KMS-11 (cell line): Measurements from ENCODE around the gene AK5.

Experiments
- H2AFZ ChIP-seq: fragments of 200-600 bp; sonication (generic); 2 replicates; pipeline ENCODE4 v1.6.1; 2016; ENCODE audit warnings: antibody characterized with exemption, mixed run types, low read depth
- H3K27ac ChIP-seq: fragments of 200-600 bp; sonication (generic); 2 replicates; pipeline ENCODE4 v1.6.1; 2016; ENCODE audit warnings: mild to moderate bottlenecking, mixed run types
- H3K27me3 ChIP-seq: fragments of 200-600 bp; sonication (generic); 2 replicates; pipeline ENCODE4 v1.6.1; 2017; ENCODE audit warnings: mild to moderate bottlenecking, low read depth, mixed run types, moderate library complexity; ENCODE audit not compliant: insufficient read depth
- H3K36me3 ChIP-seq: fragments of 200-600 bp; sonication (generic); 2 replicates; pipeline ENCODE4 v1.6.1; 2017; ENCODE audit warnings: mild to moderate bottlenecking, mixed run types; ENCODE audit not compliant: insufficient read depth
- H3K4me1 ChIP-seq: fragments of 200-600 bp; sonication (generic); 2 replicates; pipeline ENCODE4 v1.6.1; 2016; ENCODE audit warnings: mild to moderate bottlenecking, low read depth, mixed run types; ENCODE audit not compliant: poor library complexity, severe bottlenecking
- H3K4me2 ChIP-seq: fragments of 200-600 bp; sonication (generic); 2 replicates; pipeline ENCODE4 v1.7.0; 2016; ENCODE audit warnings: mild to moderate bottlenecking, mixed run types
- H3K4me3 ChIP-seq: fragments of 200-600 bp; sonication (generic); IDR thresholded peaks from 2 replicates; pipeline ENCODE4 v1.6.1; 2017; ENCODE audit warnings: low read depth, low read length, mixed read lengths; ENCODE audit not compliant: insufficient read depth
- H3K79me2 ChIP-seq: fragments of 200-600 bp; sonication (generic); 2 replicates; pipeline ENCODE4 v1.6.1; 2016; ENCODE audit warnings: low read depth, mixed run types; ENCODE audit not compliant: insufficient read depth
- H3K9ac ChIP-seq: fragments of 200-600 bp; sonication (generic); 2 replicates; pipeline ENCODE4 v1.6.1; 2016; ENCODE audit warnings: mild to moderate bottlenecking, mixed run types
- H4K20me1 ChIP-seq: fragments of 200-600 bp; sonication (generic); 2 replicates; pipeline ENCODE4 v1.6.1; 2016; ENCODE audit warnings: mild to moderate bottlenecking, mixed run types; ENCODE audit not compliant: insufficient read depth
- CTCF ChIP-seq: fragments of 200-600 bp; sonication (generic); conservative IDR thresholded peaks from 2 replicates; pipeline ENCODE4 v1.6.1; 2017; ENCODE audit warnings: low read depth, mild to moderate bottlenecking, antibody characterized with exemption, low read length, moderate library complexity, mixed read lengths

AK5 gene

GRCh38 chr1:77316006-77316405 lies 34.2 kb downstream of the AK5 start:
- Histone ChIP-seq H3K9ac (no peak overlapping the region), H3K4me2 (no peak overlapping the region), H3K36me3 (no peaks in the 10 kb centered on the region), H2AFZ (no peak overlapping the region), H4K20me1 (no peaks in the 10 kb centered on the region), H3K4me1 (no peaks in the 10 kb centered on the region), H3K27ac (no peak overlapping the region), H3K4me3 (no peak overlapping the region), H3K79me2 (no peaks in the 10 kb centered on the region), H3K27me3 (no peaks in the 10 kb centered on the region)
- TF ChIP-seq CTCF = no peak

- H3K4me2 ChIP-seq = no peak overlapping the region
- H3K79me2 ChIP-seq = no peaks in the 10 kb centered on the region
- H3K9ac ChIP-seq = no peak overlapping the region
- no peak overlapping the region for H3K4me3 ChIP-seq
- TF ChIP-seq CTCF = no peak
- H3K27me3 ChIP-seq = no peaks in the 10 kb centered on the region
- no peaks in the 10 kb centered on the region for H3K4me1 ChIP-seq
- H3K36me3 ChIP-seq = no peaks in the 10 kb centered on the region
- no peaks in the 10 kb centered on the region for H4K20me1 ChIP-seq
- H2AFZ ChIP-seq = no peak overlapping the region
- no peak overlapping the region for H3K27ac ChIP-seq
Measured at GRCh38 chr1:77316966-77317365, 35.1 kb downstream of the AK5 start.

- H3K27ac ChIP-seq = no peak overlapping the region
- TF ChIP-seq CTCF = no peak
- no peaks in the 10 kb centered on the region for H3K4me1 ChIP-seq
- no peaks in the 10 kb centered on the region for H4K20me1 ChIP-seq
- H3K36me3 ChIP-seq = no peaks in the 10 kb centered on the region
- H3K9ac ChIP-seq = no peak overlapping the region
- H3K4me2 ChIP-seq = no peak overlapping the region
- H3K4me3 ChIP-seq = no peak overlapping the region
- no peaks in the 10 kb centered on the region for H3K27me3 ChIP-seq
- H3K79me2 ChIP-seq = no peaks in the 10 kb centered on the region
- no peak overlapping the region for H2AFZ ChIP-seq
Measured at GRCh38 chr1:77319036-77319705, 37.4 kb downstream of the AK5 start.

- Histone ChIP-seq H3K4me2 (no peak overlapping the region), H3K4me3 (no peak overlapping the region), H2AFZ (no peak overlapping the region), H3K36me3 (no peaks in the 10 kb centered on the region), H3K27ac (no peak overlapping the region), H4K20me1 (no peaks in the 10 kb centered on the region), H3K79me2 (no peaks in the 10 kb centered on the region), H3K4me1 (no peaks in the 10 kb centered on the region), H3K9ac (no peak overlapping the region), H3K27me3 (no peaks in the 10 kb centered on the region)
- TF ChIP-seq CTCF = no peak
Measured at GRCh38 chr1:77322061-77322900, 40.5 kb downstream of the AK5 start.
